ENCODE results near the gene RDH13.

DNA sequence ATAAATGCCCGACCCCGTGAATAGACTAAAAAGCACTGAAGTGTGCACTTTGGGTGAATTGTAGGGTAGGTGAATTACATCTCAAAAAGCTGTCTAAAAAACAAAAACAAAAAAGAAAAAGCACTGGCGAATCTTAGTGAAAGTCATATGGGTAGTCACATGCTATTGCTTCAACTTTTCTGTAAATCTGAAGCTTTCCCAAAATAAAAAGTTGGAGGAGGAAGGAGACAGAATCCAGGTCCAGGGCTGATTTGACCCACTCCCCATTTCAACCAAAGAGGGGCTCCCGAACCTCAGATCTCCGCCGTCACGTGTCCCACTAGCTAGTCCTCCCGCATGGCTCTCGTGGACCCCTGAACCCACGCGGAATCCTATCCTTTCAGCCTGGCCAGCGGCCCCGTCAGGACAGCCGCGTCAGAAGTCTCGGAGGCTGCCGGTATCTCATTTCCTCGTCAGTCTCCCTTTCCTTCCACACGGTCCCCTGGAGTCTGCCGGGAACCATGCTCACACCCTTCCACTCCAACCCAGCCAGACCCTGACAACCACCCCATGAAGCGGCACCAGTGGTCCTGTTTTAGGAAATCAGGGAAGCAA is 48.4 kb upstream of the RDH13 start:
- TF ChIP-seq POLR2A (IDR thresholded peaks at IDR 0.05; ENCODE audit: low read depth, low read length): no peak
- no peak for TF ChIP-seq POLR2AphosphoS5 (IDR thresholded peaks at IDR 0.05; ENCODE audit: low read depth, low read length)
- no peak for TF ChIP-seq TAF1 (IDR thresholded peaks at IDR 0.05; ENCODE audit: borderline replicate concordance, low read depth, low read length)

Measured in GM12892 (cell line).